ENCODE measurements around the gene MMD. TPM values are rescaled to one million over a fixed set of nuclear protein-coding genes. Genes with fewer than 3 reads are reported as not detected.

Gene MMD
- total and polyA plus RNA-seq, 9 of the 15 experiments (the other 6 are each of a cell fraction or from before 2014, with no cell fraction given), result 3.1 to 18.9 (median 10.7) TPM

GRCh38 chr17:55344514-55344997 lies 77.1 kb downstream of the MMD start (continued):
- TF ChIP-seq AFF4 (CRISPR knock-in tag; IDR thresholded peaks at IDR 0.05) (no peak), PYGO2 (tag; IDR thresholded peaks at IDR 0.05) (no peak; the same call in 1 of the 2 replicates), HBP1 (CRISPR knock-in tag; IDR thresholded peaks at IDR 0.05) (no peak), CCAR2 (IDR thresholded peaks at IDR 0.05; ENCODE audit: low read depth, low read length) (no peak), CXXC5 (CRISPR knock-in tag; IDR thresholded peaks at IDR 0.05) (no peak), ZBTB8A (IDR thresholded peaks at IDR 0.05; ENCODE audit: partially characterized antibody) (no peak), HNRNPL (IDR thresholded peaks at IDR 0.05; ENCODE audit: low read depth, low read length) (no peak), SAFB (IDR thresholded peaks at IDR 0.05; ENCODE audit: borderline replicate concordance, low read depth, low read length) (no peak), HDAC1 (IDR thresholded peaks at IDR 0.05) (peak in 1 of 2 experiments; percentile 59; a peak in 3 of 4 replicates), ZNF3 (CRISPR knock-in tag; IDR thresholded peaks at IDR 0.05) (no peak), RERE (CRISPR knock-in tag; IDR thresholded peaks at IDR 0.05; ENCODE audit: borderline replicate concordance) (no peak), SAP30 (IDR thresholded peaks at IDR 0.05; ENCODE audit: borderline replicate concordance, insufficient read depth, low read depth, low read length, poor library complexity, severe bottlenecking) (no peak), ZNF655 (CRISPR knock-in tag; IDR thresholded peaks at IDR 0.05) (no peak), SIN3A (IDR thresholded peaks at IDR 0.05; ENCODE audit: borderline replicate concordance in 2 of 2, control insufficient read depth in 1 of 2, low read depth in 2 of 2, low read length in 2 of 2) (no peak)

Measured in K562 (cell line).